K562 (cell line): ENCODE data around the gene FEZF1. TPM values are rescaled to one million over a fixed set of nuclear protein-coding genes. Genes with fewer than 3 reads are reported as not detected.

Experiments used
- ATAC-seq: fragments of 200-7000 bp; cut with Tn5 transposase; 3 replicates; pipeline ENCODE4 v1.9.1; 2020; ENCODE audit warnings: moderate library complexity
- BruUV-seq: library from RNA; stranded (reverse); fragments of 400-500 nt; replicated peaks from 2 replicates; lab custom pipeline; 2021; lab: Mats Ljungman, UMichigan
- CTCF ChIA-PET: fragments of 300-600 bp; formaldehyde crosslinking; extraction: SDS; loops from one replicate; lab custom pipeline; 2021; ENCODE audit warnings: low intra/inter-chr PET ratio; lab: Yijun Ruan, JAX
- POLR2A ChIA-PET: fragments of 300-600, 350-650 bp; sonication (Branson Sonifier 250); formaldehyde crosslinking; extraction: SDS; loops from one replicate; lab custom pipeline; 2021; ENCODE audit warnings: antibody characterized with exemption, inconsistent platforms; lab: Yijun Ruan, JAX
- DNase-seq, 4 experiments: peaks; one replicate each; pipeline versions ENCODE4 v3.0.0 to v3.0.0-alpha.2; 2011 to 2018; ENCODE audit warnings: low spot score in 3 of 4, mixed read lengths in 3 of 4; ENCODE audit errors: extremely low read depth in 1 of 4
- FAIRE-seq: peaks from 2 replicates; lab custom pipeline; 2011; peaks lifted over from hg19 to GRCh38; lab: Jason Lieb, UNC
- H2AFZ ChIP-seq: 2 replicates; pipeline ENCODE4 v1.6.0; 2011; ENCODE audit warnings: low read depth, low read length, control low read depth, inconsistent platforms
- H3K27ac ChIP-seq: fragments of 200-600 bp; 3 replicates; pipeline ENCODE4 v1.8.0; 2011; ENCODE audit warnings: low read depth, mild to moderate bottlenecking, control low read depth, inconsistent platforms, low read length, moderate library complexity, mixed read lengths; ENCODE audit errors: extremely low read depth
- H3K27me3 ChIP-seq, 2 experiments: fragments of 300-600 bp in 1 of 2; 2 replicates in 1 of 2; 3 replicates in 1 of 2; pipeline versions ENCODE4 v1.6.0 to v1.8.0; 2011; ENCODE audit warnings: inconsistent platforms in 2 of 2, low read length in 2 of 2, mild to moderate bottlenecking in 1 of 2, mixed read lengths in 1 of 2, moderate library complexity in 1 of 2; ENCODE audit not compliant: control insufficient read depth in 2 of 2, insufficient read depth in 2 of 2
- H3K36me3 ChIP-seq: fragments of 300-600 bp; 3 replicates; pipeline ENCODE4 v1.8.0; 2011; ENCODE audit warnings: mild to moderate bottlenecking, low read length, inconsistent platforms; ENCODE audit not compliant: control insufficient read depth, insufficient read depth
- H3K4me1 ChIP-seq, 2 experiments: fragments of 200-600 bp in 1 of 2; replicated peaks in 1 of 2; 2 replicates in 1 of 2; 3 replicates in 1 of 2; pipeline versions ENCODE4 v1.5.1 to v1.8.0; 2011; ENCODE audit warnings: inconsistent platforms in 2 of 2, low read length in 2 of 2, mild to moderate bottlenecking in 1 of 2, mixed read lengths in 1 of 2, moderate library complexity in 1 of 2; ENCODE audit not compliant: control insufficient read depth in 2 of 2, insufficient read depth in 2 of 2
- H3K4me2 ChIP-seq: 2 replicates; pipeline ENCODE4 v1.6.1; 2011; ENCODE audit warnings: low read length, control low read depth, inconsistent platforms, mixed read lengths; ENCODE audit not compliant: insufficient read depth
- H3K4me3 ChIP-seq: fragments of 200-600 bp; sonication (generic), shearing (Covaris generic); 2 replicates; pipeline ENCODE4 v1.5.1; 2016; ENCODE audit warnings: control low read depth, inconsistent platforms
- H3K79me2 ChIP-seq: fragments of 200-600 bp; 3 replicates; pipeline ENCODE4 v1.8.0; 2011; ENCODE audit warnings: low read length, inconsistent platforms; ENCODE audit not compliant: control insufficient read depth, insufficient read depth
- H3K9ac ChIP-seq, 2 experiments: 2 replicates each; pipeline versions ENCODE4 v1.6.0 to v1.6.1; 2011; ENCODE audit warnings: low read depth in 2 of 2, low read length in 2 of 2, control low read depth in 1 of 2, inconsistent platforms in 1 of 2, mild to moderate bottlenecking in 1 of 2, mixed read lengths in 1 of 2; ENCODE audit not compliant: insufficient read depth in 1 of 2
- H3K9me1 ChIP-seq: one replicate; pipeline ENCODE4 v1.6.0; 2011; ENCODE audit warnings: inconsistent platforms, mild to moderate bottlenecking, low read length, moderate library complexity; ENCODE audit not compliant: control insufficient read depth, insufficient read depth
- H3K9me3 ChIP-seq: replicated peaks from 2 replicates; pipeline ENCODE4 v1.5.1; 2011; ENCODE audit warnings: low read depth, low read length, inconsistent platforms; ENCODE audit not compliant: control insufficient read depth, insufficient read depth
- H4K20me1 ChIP-seq: replicated peaks from 2 replicates; pipeline ENCODE4 v1.6.1; 2011; ENCODE audit warnings: low read length, inconsistent platforms, mixed read lengths; ENCODE audit not compliant: control insufficient read depth, insufficient read depth
- HIVEP1 ChIP-seq: fragments of 250-450 bp; sonication (Bioruptor Pico); IDR thresholded peaks from 2 replicates; pipeline ENCODE4 v1.4.0; 2020; ENCODE audit warnings: mild to moderate bottlenecking
- MAZ ChIP-seq, 2 experiments: fragments of 450-650 bp in 1 of 2; sonication (generic) in 1 of 2; formaldehyde crosslinking; IDR thresholded peaks in 1 of 2; conservative IDR thresholded peaks in 1 of 2; 2 replicates each; pipeline versions ENCODE4 v1.4.0 to v1.5.0; 2020; ENCODE audit warnings: mild to moderate bottlenecking in 1 of 2, missing genetic modification reagents in 1 of 2
- PCBP1 ChIP-seq: fragments of 200-400 bp; formaldehyde crosslinking; IDR thresholded peaks from 2 replicates; pipeline ENCODE4 v1.6.1; 2018; ENCODE audit warnings: mild to moderate bottlenecking, low read depth, low read length; ENCODE audit not compliant: poor library complexity, severe bottlenecking
- SRSF3 ChIP-seq: fragments of 200-400 bp; formaldehyde crosslinking; IDR thresholded peaks from 2 replicates; pipeline ENCODE4 v1.6.1; 2016; ENCODE audit warnings: mild to moderate bottlenecking, low read length, moderate library complexity; ENCODE audit not compliant: insufficient read depth
- TEAD2 ChIP-seq: fragments of 450-650 bp; IDR thresholded peaks from 2 replicates; pipeline ENCODE4 v1.6.1; 2016; ENCODE audit warnings: missing genetic modification characterization, control low read depth, missing compliant biosample characterization
- ZC3H4 ChIP-seq: sonication (generic); formaldehyde crosslinking; IDR thresholded peaks from 2 replicates; pipeline ENCODE4 v1.9.0; 2021; ENCODE audit warnings: missing genetic modification reagents, borderline replicate concordance
- ZNF133 ChIP-seq: fragments of 250-450 bp; sonication (Bioruptor Pico); IDR thresholded peaks from 2 replicates; pipeline ENCODE4 v1.4.0; 2020; ENCODE audit warnings: mild to moderate bottlenecking
- ZNF695 ChIP-seq: fragments of 450-650 bp; formaldehyde crosslinking; IDR thresholded peaks from 2 replicates; pipeline ENCODE4 v1.4.0; 2020; ENCODE audit warnings: mild to moderate bottlenecking, moderate library complexity
- WGBS: fragments of 100-300 bp; shearing (Covaris generic); methylation state at CpG from one replicate; pipeline ENCODE4 v1.1.6; 2016; ENCODE audit warnings: low coverage, mixed read lengths; ENCODE audit not compliant: insufficient coverage; ENCODE audit errors: missing lambda C conversion rate; 5-methylcytosine and 5-hydroxymethylcytosine counted together
- in situ Hi-C: fragments of 300-500 bp; cut with MboI; formaldehyde crosslinking; loops from 4 replicates; pipeline ENCODE4 v1.15.0; 2018; ENCODE audit warnings: inconsistent platforms, mixed read lengths
- intact Hi-C: fragments of 100-400 bp; cut with micrococcal nuclease; formaldehyde crosslinking; loops from 2 replicates; pipeline ENCODE4 v1.14.2; 2022
- polyA plus RNA-seq, 8 experiments: library from polyadenylated mRNA; depleted of rRNA in 4 of 8; stranded (reverse) in 5 of 8; unstranded in 3 of 8; fragments of >200 nt; fragmentation: Nextera tagmentation in 2 of 8; fragmentation: Illumina TruSeq in 1 of 8; extraction: Ambion mirVana in 2 of 8; extraction: Trizol in 1 of 8; gene quantifications; 2 replicates each; pipeline versions ENCODE4 v1.2.1 to v1.2.3, GENCODE V29; 2011 to 2014; ENCODE audit warnings: inconsistent platforms in 1 of 8, missing spikeins in 1 of 8
- total RNA-seq, 7 experiments: library from RNA; depleted of rRNA in 6 of 7; stranded (reverse); fragments of >200 nt in 6 of 7; fragmentation: Illumina TruSeq in 2 of 7; extraction: Trizol in 2 of 7; gene quantifications; 2 replicates each; pipeline versions ENCODE4 v1.2.1 to v1.2.3, GENCODE V29; 2011 to 2021; ENCODE audit warnings: low replicate concordance in 1 of 7

Gene FEZF1
- total and polyA plus RNA-seq, 9 of the 15 experiments (the other 6 are each of a cell fraction or from before 2014, with no cell fraction given) = not detected

GRCh38 chr7:122312789-122313188 is 8.2 kb upstream of the FEZF1 start (continued):
- TF ChIP-seq ZNF695 (no peak), SRSF3 (no peak), MAZ (CRISPR knock-in tag; conservative IDR thresholded peaks at IDR 0.05 in 1 of 2, IDR thresholded peaks at IDR 0.05 in 1 of 2) (no peak), ZC3H4 (CRISPR knock-in tag) (no peak), HIVEP1 (CRISPR knock-in tag) (no peak), ZNF133 (CRISPR knock-in tag) (no peak)
- TF ChIP-seq, all 486 proteins: peak for 0

GRCh38 chr7:122311734-122312450 is 7.3 kb upstream of the FEZF1 start:
- FAIRE-seq = no peak
- intact Hi-C loops (no loop called here), in situ Hi-C loops (no loop called here)
- Histone ChIP-seq H3K9me3 (no peaks in the 10 kb centered on the region), H3K27ac (no peak overlapping the region), H3K9ac (no peak overlapping the region), H4K20me1 (no peaks in the 10 kb centered on the region), H3K9me1 (no peaks in the 10 kb centered on the region), H3K4me3 (no peak overlapping the region), H2AFZ (no peak overlapping the region), H3K79me2 (no peaks in the 10 kb centered on the region), H3K36me3 (no peaks in the 10 kb centered on the region), H3K27me3 (peaks cover 5 to 46% of the 10 kb centered on the region in 2 experiments; a peak in 4 of 5 replicates), H3K4me1 (peaks cover 0 to 14% of the 10 kb centered on the region in 2 experiments; a peak in 1 of 5 replicates), H3K4me2 (no peak overlapping the region)
- TF ChIP-seq PCBP1 (peak; percentile 26), TEAD2 (tag) (no peak)
- no TSS peak for BruUV-seq
- WGBS = 1% methylated on average over 34 of the region's 34 CpGs
- no peak for DNase-seq
- ATAC-seq = no peak
- POLR2A ChIA-PET = no interaction called here
- CTCF ChIA-PET = no interaction called here
